GM12878 (cell line): ENCODE data around the gene HHAT. TPM values are rescaled to one million over a fixed set of nuclear protein-coding genes. Genes with fewer than 3 reads are reported as not detected.

Source experiments
- ATAC-seq: fragments of 200-7000 bp; cut with Tn5 transposase; 3 replicates; pipeline ENCODE4 v1.9.1; 2020; ENCODE audit warnings: mild to moderate bottlenecking, moderate library complexity
- BruUV-seq: library from RNA; stranded (reverse); fragments of 400-500 nt; replicated peaks from 2 replicates; lab custom pipeline; 2021; lab: Mats Ljungman, UMichigan
- CTCF ChIA-PET: fragments of 300-600 bp; sonication (Branson Sonifier 250); formaldehyde crosslinking; extraction: SDS; loops from one replicate; lab custom pipeline; 2021; ENCODE audit warnings: inconsistent platforms; lab: Yijun Ruan, JAX
- POLR2A ChIA-PET: fragments of 350-600 bp; formaldehyde crosslinking; extraction: SDS; loops from one replicate; lab custom pipeline; 2021; ENCODE audit warnings: inconsistent platforms; lab: Charles Lee
- RAD21 ChIA-PET: fragments of 300-600 bp; sonication (Branson Sonifier 250); formaldehyde crosslinking; loops from one replicate; lab custom pipeline; 2023; ENCODE audit warnings: antibody characterized with exemption; ENCODE audit not compliant: unreplicated experiment; lab: Charles Lee
- SMC1A ChIA-PET: fragments of 300-600 bp; sonication (Branson Sonifier 250); formaldehyde crosslinking; loops from one replicate; lab custom pipeline; 2023; ENCODE audit not compliant: unreplicated experiment, uncharacterized antibody; lab: Charles Lee
- DNase-seq: peaks from one replicate; pipeline ENCODE4 v3.0.0-alpha.2; 2011; ENCODE audit warnings: low read depth, low spot score
- FAIRE-seq: peaks from 3 replicates; lab custom pipeline; 2011; peaks lifted over from hg19 to GRCh38; lab: Jason Lieb, UNC
- H2AFZ ChIP-seq: 2 replicates; pipeline ENCODE4 v1.6.0; 2011; ENCODE audit warnings: low read depth, low read length, control low read depth; ENCODE audit not compliant: control insufficient read depth
- H3K27ac ChIP-seq: 2 replicates; pipeline ENCODE4 v1.5.1; 2011; ENCODE audit warnings: control low read depth; ENCODE audit not compliant: control insufficient read depth, insufficient read depth
- H3K27me3 ChIP-seq, 2 experiments: replicated peaks in 1 of 2; 2 replicates each; pipeline versions ENCODE4 v1.6.0 to v1.6.1; 2011; ENCODE audit warnings: low read length in 1 of 2; ENCODE audit not compliant: control insufficient read depth in 2 of 2, insufficient read depth in 2 of 2
- H3K36me3 ChIP-seq, 2 experiments: 2 replicates each; pipeline ENCODE4 v1.5.1; 2011; ENCODE audit warnings: low read length in 1 of 2; ENCODE audit not compliant: control insufficient read depth in 2 of 2, insufficient read depth in 2 of 2
- H3K4me1 ChIP-seq: 2 replicates; pipeline ENCODE4 v1.6.1; 2011; ENCODE audit warnings: mild to moderate bottlenecking, low read length, moderate library complexity, mixed read lengths; ENCODE audit not compliant: control insufficient read depth, insufficient read depth
- H3K4me2 ChIP-seq: 2 replicates; pipeline ENCODE4 v1.6.0; 2011; ENCODE audit warnings: control low read depth; ENCODE audit not compliant: control insufficient read depth, insufficient read depth
- H3K4me3 ChIP-seq: fragments of 200-600 bp; sonication (generic); 2 replicates; pipeline ENCODE4 v1.5.1; 2016
- H3K79me2 ChIP-seq: 2 replicates; pipeline ENCODE4 v1.6.0; 2011; ENCODE audit warnings: low read length; ENCODE audit not compliant: control insufficient read depth, insufficient read depth
- H3K9ac ChIP-seq: 2 replicates; pipeline ENCODE4 v1.8.0; 2011; ENCODE audit warnings: low read length, control low read depth, mixed read lengths; ENCODE audit not compliant: control insufficient read depth, insufficient read depth
- H3K9me3 ChIP-seq: replicated peaks from 3 replicates; pipeline ENCODE4 v1.5.1; 2011; ENCODE audit warnings: mild to moderate bottlenecking, low read length; ENCODE audit not compliant: control insufficient read depth, insufficient read depth
- H4K20me1 ChIP-seq: 2 replicates; pipeline ENCODE4 v1.6.0; 2011; ENCODE audit not compliant: control insufficient read depth, insufficient read depth
- PRDM15 ChIP-seq: fragments of 450-650 bp; formaldehyde crosslinking; IDR thresholded peaks from 2 replicates; pipeline ENCODE4 v1.4.0; 2020; ENCODE audit warnings: mild to moderate bottlenecking, moderate library complexity
- RELA ChIP-seq: fragments of 450-650 bp; IDR thresholded peaks from 2 replicates; pipeline ENCODE4 v1.8.0; 2014; ENCODE audit warnings: borderline replicate concordance; ENCODE audit not compliant: partially characterized antibody
- TCF3 ChIP-seq: IDR thresholded peaks from 2 replicates; pipeline ENCODE4 v1.6.1; 2012; ENCODE audit warnings: low read depth, mild to moderate bottlenecking, low read length, borderline replicate concordance; ENCODE audit not compliant: insufficient read depth
- ZNF217 ChIP-seq: fragments of 450-650 bp; IDR thresholded peaks from 2 replicates; pipeline ENCODE4 v1.6.1; 2017; ENCODE audit warnings: antibody characterized with exemption, mild to moderate bottlenecking
- WGBS: methylation state at CpG from one replicate; pipeline ENCODE4 v1.1.6; 2016; ENCODE audit warnings: low lambda C conversion rate; ENCODE audit not compliant: insufficient replicate concordance, insufficient coverage; ENCODE audit errors: missing lambda C conversion rate; 5-methylcytosine and 5-hydroxymethylcytosine counted together
- in situ Hi-C: fragments of 300-500 bp; cut with MboI; formaldehyde crosslinking; loops from 9 replicates; pipeline ENCODE4 v1.14.3; 2018; ENCODE audit warnings: mixed read lengths
- intact Hi-C: fragments of 100-400 bp; cut with micrococcal nuclease; formaldehyde crosslinking; loops from one replicate; pipeline ENCODE4 v1.14.2; 2022; ENCODE audit not compliant: unreplicated experiment
- polyA plus RNA-seq, 11 experiments: library from polyadenylated mRNA; depleted of rRNA in 4 of 11; unstranded in 6 of 11; stranded (reverse) in 5 of 11; fragments of >200 nt; fragmentation: Nextera tagmentation in 4 of 11; fragmentation: Illumina TruSeq in 1 of 11; extraction: Ambion mirVana in 4 of 11; extraction: Trizol in 1 of 11; gene quantifications; 1 replicate in 1 of 11; 2 replicates in 10 of 11; pipeline versions ENCODE4 v1.2.1 to v1.2.3, GENCODE V29; 2011 to 2016; ENCODE audit warnings: inconsistent platforms in 2 of 11, missing spikeins in 2 of 11, low read depth in 1 of 11
- total RNA-seq, 4 experiments: library from RNA; depleted of rRNA in 3 of 4; stranded (reverse); fragments of >200 nt in 3 of 4; fragmentation: Illumina TruSeq in 1 of 4; extraction: Trizol in 1 of 4; gene quantifications; 2 replicates each; pipeline versions ENCODE4 v1.2.1 to v1.2.3, GENCODE V29; 2013 to 2021

HHAT gene
- total and polyA plus RNA-seq, 10 of the 15 experiments (the other 5 are each of a cell fraction or from before 2014, with no cell fraction given): 1.2 to 37.6 (median 2.6) TPM

GRCh38 chr1:210691039-210691610 is 362.4 kb downstream of the HHAT start:
- in situ Hi-C loops (no loop called here), intact Hi-C loops (no loop called here)
- POLR2A ChIA-PET: no interaction called here
- Histone ChIP-seq H4K20me1 (no peaks in the 10 kb centered on the region), H2AFZ (no peak overlapping the region), H3K79me2 (no peaks in the 10 kb centered on the region), H3K4me3 (no peak overlapping the region), H3K9ac (no peak overlapping the region), H3K36me3 (no peaks in the 10 kb centered on the region), H3K27me3 (no peaks in the 10 kb centered on the region), H3K9me3 (no peaks in the 10 kb centered on the region), H3K4me1 (peaks cover 6% of the 10 kb centered on the region; the same call in 1 of the 2 replicates), H3K4me2 (no peak overlapping the region), H3K27ac (no peak overlapping the region)
- SMC1A ChIA-PET: no interaction called here
- no peak for FAIRE-seq
- 83% methylated on average over 6 of the region's 6 CpGs for WGBS
- no peak for ATAC-seq
- RAD21 ChIA-PET: no interaction called here
- CTCF ChIA-PET: no interaction called here
- TF ChIP-seq RELA (no peak), TCF3 (no peak), PRDM15 (CRISPR knock-in tag) (no peak), ZNF217 (no peak)
- no peak for DNase-seq
- BruUV-seq: no TSS peak
